Eye (tissue), 1 donor: ENCODE data around the gene VDAC2.
"Not testable (repeated sequence)": the region's sequence is repeated elsewhere in the genome, so short reads cannot be mapped to it uniquely, and the experiment has no call there.

ENCODE experiments used
- DNase-seq: peaks from one replicate; pipeline ENCODE4 v3.0.0-alpha.2; 2015

VDAC2 gene

GRCh38 chr10:75201793-75202307 is 8.7 kb upstream of the VDAC2 start:
- DNase-seq, result no peak

- DNase-seq, result no peak
Observed at GRCh38 chr10:75202321-75203045, 8.1 kb upstream of the VDAC2 start.

GRCh38 chr10:75203046-75203620 is 7.5 kb upstream of the VDAC2 start:
- not testable (repeated sequence) for DNase-seq

GRCh38 chr10:75203724-75204123 is 6.9 kb upstream of the VDAC2 start:
- DNase-seq, result no peak

- DNase-seq, result no peak
Observed at GRCh38 chr10:75205908-75206307, 4.7 kb upstream of the VDAC2 start.

GRCh38 chr10:75206638-75207037 is 4.0 kb upstream of the VDAC2 start:
- not testable (repeated sequence) for DNase-seq

- no peak for DNase-seq
Observed at GRCh38 chr10:75207079-75207856, 3.3 kb upstream of the VDAC2 start.

GRCh38 chr10:75207857-75208144 is 2.8 kb upstream of the VDAC2 start:
- DNase-seq, result no peak

GRCh38 chr10:75208181-75208580 is 2.4 kb upstream of the VDAC2 start:
- DNase-seq, result no peak

- no peak for DNase-seq
Observed at GRCh38 chr10:75209086-75209920, 1.3 kb upstream of the VDAC2 start.

GRCh38 chr10:75209921-75210281 is 695 bp upstream of the VDAC2 start:
- DNase-seq, result no peak

GRCh38 chr10:75211007-75211691 is 553 bp downstream of the VDAC2 start:
- DNase-seq, result peak; percentile 60

GRCh38 chr10:75212343-75212742 is 1.7 kb downstream of the VDAC2 start:
- no peak for DNase-seq

GRCh38 chr10:75220274-75220673 is 9.7 kb downstream of the VDAC2 start:
- DNase-seq, result no peak

- DNase-seq, result not testable (repeated sequence)
Observed at GRCh38 chr10:75221492-75221891, 10.9 kb downstream of the VDAC2 start.

GRCh38 chr10:75223507-75223906 is 12.9 kb downstream of the VDAC2 start:
- no peak for DNase-seq

GRCh38 chr10:75226095-75226494 is 15.5 kb downstream of the VDAC2 start:
- DNase-seq, result no peak

GRCh38 chr10:75226656-75227055 is 16.1 kb downstream of the VDAC2 start:
- DNase-seq, result no peak

GRCh38 chr10:75228278-75228677 is 17.7 kb downstream of the VDAC2 start:
- DNase-seq, result no peak

GRCh38 chr10:75228834-75229233 is 18.2 kb downstream of the VDAC2 start:
- no peak for DNase-seq

- DNase-seq, result no peak
Observed at GRCh38 chr10:75229971-75230370, 19.4 kb downstream of the VDAC2 start.

- DNase-seq, result peak; percentile 94
Observed at GRCh38 chr10:75230600-75231038, 20.0 kb downstream of the VDAC2 start.
